ACC112 (cell line): ENCODE results near the gene CAST.

Source experiments
- H2AFZ ChIP-seq: fragments of 200-600 bp; sonication (generic); one replicate; pipeline ENCODE4 v1.6.0; 2017; ENCODE audit warnings: antibody characterized with exemption, low read length; ENCODE audit not compliant: unreplicated experiment
- H3K27ac ChIP-seq: fragments of 200-600 bp; sonication (generic); 2 replicates; pipeline ENCODE4 v1.5.1; 2014; ENCODE audit warnings: low read depth, mild to moderate bottlenecking, antibody characterized with exemption, low read length, moderate library complexity
- H3K27me3 ChIP-seq: fragments of 200-600 bp; sonication (generic); 2 replicates; pipeline ENCODE4 v1.6.1; 2014; ENCODE audit warnings: mild to moderate bottlenecking, antibody characterized with exemption, low read length, moderate library complexity, mixed read lengths; ENCODE audit not compliant: insufficient read depth
- H3K36me3 ChIP-seq: fragments of 200-600 bp; sonication (generic); 2 replicates; pipeline ENCODE4 v1.6.1; 2016; ENCODE audit warnings: mild to moderate bottlenecking, antibody characterized with exemption, low read length, moderate library complexity, mixed read lengths; ENCODE audit not compliant: insufficient read depth
- H3K4me1 ChIP-seq: fragments of 200-600 bp; sonication (generic); one replicate; pipeline ENCODE4 v1.6.1; 2016; ENCODE audit warnings: low read length, mixed read lengths; ENCODE audit not compliant: insufficient read depth, unreplicated experiment, control insufficient read depth
- H3K4me3 ChIP-seq: fragments of 200-600 bp; sonication (generic); 2 replicates; pipeline ENCODE4 v1.5.1; 2014; ENCODE audit warnings: mild to moderate bottlenecking, low read depth, low read length
- H3K79me2 ChIP-seq: fragments of 200-600 bp; sonication (generic); one replicate; pipeline ENCODE4 v1.6.0; 2016; ENCODE audit warnings: low read length; ENCODE audit not compliant: control insufficient read depth, unreplicated experiment, insufficient read depth

CAST gene

GRCh38 chr5:96655506-96655905 is 6.7 kb upstream of the CAST start:
- Histone ChIP-seq H3K36me3 (no peaks in the 10 kb centered on the region), H3K4me3 (peak overlapping the region; percentile 17; the same call in 1 of the 2 replicates), H3K79me2 (no peaks in the 10 kb centered on the region), H2AFZ (no peak overlapping the region), H3K27ac (peak overlapping the region; percentile 66), H3K27me3 (no peaks in the 10 kb centered on the region), H3K4me1 (peaks cover 54% of the 10 kb centered on the region)

DNA sequence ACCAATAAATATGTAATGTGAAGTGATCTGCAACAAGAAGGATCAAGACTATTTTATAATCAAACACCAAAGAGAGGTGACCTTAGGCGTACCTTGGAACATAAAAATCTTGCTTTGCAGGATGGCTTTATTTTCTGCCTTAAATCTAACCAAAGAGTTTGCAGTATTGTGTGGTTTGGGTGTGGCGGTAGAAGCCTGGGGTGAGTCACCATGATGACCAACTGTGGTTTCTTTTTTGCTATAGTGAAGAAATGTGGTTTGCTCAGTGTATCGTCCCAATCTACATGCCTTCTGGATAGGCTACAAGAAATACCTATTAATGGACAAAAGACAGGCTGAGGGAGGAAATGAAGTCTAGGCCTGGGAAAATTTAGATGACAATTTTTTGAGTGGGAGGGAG is 5.1 kb upstream of the CAST start:
- peak overlapping the region; percentile 7 for H2AFZ ChIP-seq
- no peaks in the 10 kb centered on the region for H3K27me3 ChIP-seq
- peak overlapping the region; percentile 66 for H3K27ac ChIP-seq
- peaks cover 59% of the 10 kb centered on the region for H3K4me1 ChIP-seq
- H3K79me2 ChIP-seq: no peaks in the 10 kb centered on the region
- H3K36me3 ChIP-seq: no peaks in the 10 kb centered on the region
- no peak overlapping the region for H3K4me3 ChIP-seq

DNA sequence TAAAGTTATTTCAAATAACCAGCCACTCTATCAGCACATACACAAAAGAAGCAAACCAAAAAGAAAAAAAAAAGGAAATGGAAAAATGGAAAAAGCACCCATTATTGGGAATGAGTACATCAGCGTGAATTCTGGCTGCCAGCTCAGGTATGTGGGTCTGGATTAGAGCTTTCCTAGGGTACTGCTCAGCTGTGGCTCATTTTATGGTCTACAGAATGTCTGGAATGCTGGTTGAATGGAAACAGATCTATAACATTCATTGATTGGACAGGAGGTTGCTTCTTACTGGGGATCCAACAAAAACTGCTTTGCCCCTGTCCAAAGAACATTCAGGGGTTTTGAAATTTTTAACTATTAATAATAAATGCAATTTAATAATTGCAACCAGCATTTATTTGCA is 3.9 kb upstream of the CAST start:
- H3K79me2 ChIP-seq: peaks cover 6% of the 10 kb centered on the region
- H3K36me3 ChIP-seq: no peaks in the 10 kb centered on the region
- H3K4me1 ChIP-seq: peaks cover 55% of the 10 kb centered on the region
- H3K4me3 ChIP-seq: no peak overlapping the region
- no peaks in the 10 kb centered on the region for H3K27me3 ChIP-seq
- no peak overlapping the region for H2AFZ ChIP-seq
- H3K27ac ChIP-seq: no peak overlapping the region

GRCh38 chr5:96659170-96659569 is 3.0 kb upstream of the CAST start:
- no peaks in the 10 kb centered on the region for H3K27me3 ChIP-seq
- no peak overlapping the region for H2AFZ ChIP-seq
- H3K36me3 ChIP-seq: no peaks in the 10 kb centered on the region
- H3K79me2 ChIP-seq: peaks cover 14% of the 10 kb centered on the region
- H3K4me3 ChIP-seq: no peak overlapping the region
- no peak overlapping the region for H3K27ac ChIP-seq
- H3K4me1 ChIP-seq: peaks cover 58% of the 10 kb centered on the region

DNA sequence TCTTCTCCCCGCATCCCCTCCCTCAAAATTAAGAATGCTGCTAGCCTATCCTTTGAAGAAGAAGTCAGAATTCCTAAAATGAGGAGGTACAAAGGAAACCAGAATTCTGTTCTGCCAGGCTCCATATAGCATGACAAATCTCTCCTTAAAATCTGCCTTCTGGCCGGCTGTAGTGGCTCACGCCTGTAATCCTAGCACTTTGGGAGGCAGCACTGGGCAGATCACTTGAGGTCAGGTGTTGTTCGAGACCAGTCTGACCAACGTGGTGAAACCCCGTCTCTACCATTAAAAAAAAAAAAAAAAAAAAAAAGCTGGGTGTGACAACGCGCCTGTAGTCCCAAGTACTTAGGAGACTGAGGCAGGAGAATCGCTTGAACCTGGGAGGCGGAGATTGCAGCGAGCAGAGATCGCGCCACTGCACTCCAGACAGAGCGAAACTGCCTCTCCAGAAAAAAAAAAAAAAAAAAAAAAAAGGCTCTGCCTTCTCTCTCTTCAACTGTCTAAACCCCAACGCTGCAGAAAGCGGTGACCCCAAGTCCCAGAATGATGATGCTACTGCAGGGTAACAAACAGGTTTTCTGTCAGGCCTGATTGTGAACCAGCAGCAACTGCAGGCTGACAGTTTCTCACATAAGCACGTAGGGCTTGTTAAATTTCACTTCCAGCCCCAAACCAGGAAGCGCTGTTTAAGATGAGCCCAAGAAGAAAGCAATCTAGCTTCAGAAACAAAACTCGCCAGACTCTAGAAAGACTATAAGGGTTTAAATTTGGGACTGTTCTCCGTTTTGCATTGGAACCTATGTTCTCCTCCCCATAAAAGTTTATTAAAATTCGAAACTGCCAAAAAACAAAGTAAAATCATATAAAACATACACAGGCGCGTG is 963 bp upstream of the CAST start:
- H3K79me2 ChIP-seq: peaks cover 33% of the 10 kb centered on the region
- no peaks in the 10 kb centered on the region for H3K36me3 ChIP-seq
- no peaks in the 10 kb centered on the region for H3K27me3 ChIP-seq
- peak overlapping the region; percentile 96 for H3K4me3 ChIP-seq
- H3K4me1 ChIP-seq: peaks cover 51% of the 10 kb centered on the region
- peak overlapping the region; percentile 86 for H3K27ac ChIP-seq
- peak overlapping the region; percentile 68 for H2AFZ ChIP-seq

DNA sequence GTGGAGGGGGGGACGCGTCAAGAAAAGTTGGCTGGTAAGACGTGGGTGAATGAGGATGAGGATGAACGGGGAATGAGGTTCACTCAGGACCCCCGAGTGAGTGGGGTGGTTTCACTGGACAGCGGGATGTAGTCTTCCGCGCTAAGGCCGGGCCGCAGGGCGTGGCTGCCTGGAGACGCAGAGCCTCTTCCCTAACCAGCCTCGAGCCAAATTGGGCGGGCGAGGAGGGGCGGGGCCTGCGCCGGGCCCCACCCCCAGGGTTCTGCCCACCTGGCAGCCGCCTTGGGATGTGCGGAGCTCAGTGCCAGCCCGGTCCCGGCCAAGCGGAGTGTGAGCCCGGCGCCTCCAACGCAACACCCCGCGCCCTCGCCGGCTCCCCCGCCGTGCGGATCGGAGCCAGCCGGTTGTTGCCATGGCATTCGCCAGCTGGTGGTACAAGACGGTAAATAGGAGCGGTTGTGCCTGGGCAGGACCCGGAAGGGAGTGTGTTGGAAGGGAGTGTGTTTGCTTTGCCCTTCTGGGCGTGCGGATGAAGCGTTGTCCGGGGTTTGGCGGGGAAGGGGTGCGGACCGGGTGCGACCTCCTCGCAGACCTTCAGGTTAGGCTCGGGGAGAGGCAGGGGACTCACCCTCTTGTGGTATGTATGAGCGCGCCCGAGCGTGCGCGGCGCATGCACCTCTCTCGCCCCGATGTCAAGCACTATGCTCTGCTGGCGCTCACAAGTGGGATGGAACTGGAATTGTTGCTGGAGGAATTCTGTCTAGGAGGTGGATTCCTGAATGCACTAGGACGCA is 746 bp downstream of the CAST start:
- H3K27me3 ChIP-seq: no peaks in the 10 kb centered on the region
- H3K79me2 ChIP-seq: peaks cover 46% of the 10 kb centered on the region
- peak overlapping the region; percentile 86 for H2AFZ ChIP-seq
- H3K4me3 ChIP-seq: peak overlapping the region; percentile 96
- H3K36me3 ChIP-seq: no peaks in the 10 kb centered on the region
- peak overlapping the region; percentile 86 for H3K27ac ChIP-seq
- peaks cover 35% of the 10 kb centered on the region for H3K4me1 ChIP-seq

GRCh38 chr5:96663608-96664007 is 1.4 kb downstream of the CAST start:
- no peaks in the 10 kb centered on the region for H3K36me3 ChIP-seq
- H3K79me2 ChIP-seq: peaks cover 53% of the 10 kb centered on the region
- peak overlapping the region; percentile 96 for H3K4me3 ChIP-seq
- H3K27ac ChIP-seq: no peak overlapping the region
- peak overlapping the region; percentile 6 for H2AFZ ChIP-seq
- no peaks in the 10 kb centered on the region for H3K27me3 ChIP-seq
- H3K4me1 ChIP-seq: peaks cover 31% of the 10 kb centered on the region

GRCh38 chr5:96664669-96665068 is 2.5 kb downstream of the CAST start:
- H3K27ac ChIP-seq: no peak overlapping the region

GRCh38 chr5:96668725-96669124 is 6.5 kb downstream of the CAST start:
- no peak overlapping the region for H3K27ac ChIP-seq
- H3K4me1 ChIP-seq: peaks cover 15% of the 10 kb centered on the region
- peaks cover 93% of the 10 kb centered on the region for H3K79me2 ChIP-seq
- no peak overlapping the region for H2AFZ ChIP-seq
- peaks cover 3% of the 10 kb centered on the region; the same call in 1 of the 2 replicates for H3K36me3 ChIP-seq
- H3K27me3 ChIP-seq: no peaks in the 10 kb centered on the region
- H3K4me3 ChIP-seq: no peak overlapping the region

More at GRCh38 chr5:96664669-96665068, 2.5 kb downstream of the CAST start:
- Histone ChIP-seq H3K79me2 (peaks cover 64% of the 10 kb centered on the region), H2AFZ (no peak overlapping the region), H3K27me3 (no peaks in the 10 kb centered on the region), H3K4me3 (no peak overlapping the region), H3K4me1 (peaks cover 31% of the 10 kb centered on the region), H3K36me3 (no peaks in the 10 kb centered on the region)

GRCh38 chr5:96669909-96670308 is 7.7 kb downstream of the CAST start:
- Histone ChIP-seq H3K4me3 (no peak overlapping the region), H3K79me2 (peaks cover 92% of the 10 kb centered on the region), H3K4me1 (peaks cover 5% of the 10 kb centered on the region), H3K27me3 (no peaks in the 10 kb centered on the region), H3K36me3 (peaks cover 3% of the 10 kb centered on the region; the same call in 1 of the 2 replicates), H2AFZ (no peak overlapping the region), H3K27ac (no peak overlapping the region)
